Thyroid gland (tissue), 4 donors: Measurements from ENCODE around the gene CREBBP. TPM values are rescaled to one million over a fixed set of nuclear protein-coding genes. Genes with fewer than 3 reads are reported as not detected.

ENCODE experiments used
- DNase-seq, 2 donors: peaks; one replicate each; pipeline ENCODE4 v3.0.0-alpha.2; 2019
- H3K27ac ChIP-seq, 3 donors: fragments of 200-600 bp; sonication (generic); 1 replicate in 2 of 3; 2 replicates in 1 of 3; pipeline ENCODE4 v1.5.1; 2016 to 2019; ENCODE audit warnings: mild to moderate bottlenecking in 1 of 3, moderate library complexity in 1 of 3
- H3K27me3 ChIP-seq: fragments of 200-600 bp; sonication (generic); one replicate; pipeline ENCODE4 v1.5.1; 2019
- H3K36me3 ChIP-seq, 2 donors: fragments of 200-600 bp; sonication (generic); one replicate each; pipeline ENCODE4 v1.5.1; 2016 to 2019
- H3K4me1 ChIP-seq, 2 donors: fragments of 200-600 bp; sonication (generic); one replicate each; pipeline ENCODE4 v1.5.1; 2017 to 2019
- H3K4me3 ChIP-seq, 3 donors: fragments of 200-600 bp; sonication (generic); replicated peaks in 1 of 3; 1 replicate in 2 of 3; 2 replicates in 1 of 3; pipeline ENCODE4 v1.5.1; 2016; ENCODE audit warnings: mild to moderate bottlenecking in 1 of 3
- H3K9me3 ChIP-seq: fragments of 200-600 bp; sonication (generic); one replicate; pipeline ENCODE4 v1.5.1; 2017
- POLR2A ChIP-seq, 2 donors: fragments of 450-650 bp; IDR thresholded peaks; one replicate each; pipeline ENCODE4 v1.6.1; 2017; ENCODE audit warnings: antibody characterized with exemption in 2 of 2, mild to moderate bottlenecking in 2 of 2, moderate library complexity in 1 of 2
- WGBS, 2 donors: methylation state at CpG; one replicate each; pipeline ENCODE4 v1.1.5; 2017; 5-methylcytosine and 5-hydroxymethylcytosine counted together
- intact Hi-C: fragments of 100-400 bp; cut with DNase I; formaldehyde crosslinking; loops from one replicate; pipeline ENCODE4 v1.15.1; 2023
- total RNA-seq, 4 donors: library from RNA; depleted of rRNA; stranded (reverse); fragments of >200 nt; gene quantifications; one replicate each; pipeline ENCODE4 v1.2.3, GENCODE V29; 2016
- TF ChIP-seq, protein P1 (sequence below), 6 experiments: fragments of 200-600 bp in 3 of 6; fragments of 450-650 bp in 3 of 6; sonication (generic) in 3 of 6; IDR thresholded peaks; one replicate each; pipeline ENCODE4 v1.5.1; 2016 to 2019; ENCODE audit warnings: antibody characterized with exemption in 6 of 6, mild to moderate bottlenecking in 2 of 6, inconsistent platforms in 1 of 6, moderate library complexity in 1 of 6

CREBBP gene
- total RNA-seq, 4 donors from 2014 or later = 52.5 to 157 (median 75.9) TPM

DNA sequence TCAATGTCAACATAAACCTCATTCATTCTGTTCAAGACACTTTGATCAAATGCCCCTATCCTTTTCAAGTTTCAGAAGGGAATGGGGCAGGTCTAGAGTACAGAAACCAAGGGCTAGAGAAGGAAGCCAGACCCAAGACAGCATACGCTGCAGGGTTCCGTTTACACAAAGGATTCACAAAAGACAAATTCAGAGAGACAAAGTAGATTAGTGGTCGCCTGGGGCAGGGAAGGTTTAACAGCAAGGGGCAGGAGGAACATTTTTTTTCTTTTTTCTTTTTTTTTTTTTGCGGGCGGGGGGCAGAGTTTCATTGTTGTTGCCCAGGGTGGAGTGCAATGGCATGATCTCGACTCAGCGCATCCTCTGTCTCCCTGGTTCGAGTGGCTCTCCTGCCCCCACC, 143.3 kb downstream of the CREBBP start:
- no peaks in the 10 kb centered on the region for H3K4me1 ChIP-seq
- WGBS, 2 donors = 89 to 90% methylated on average over 8 of the region's 8 CpGs
- H3K36me3 ChIP-seq = peaks cover 74 to 85% of the 10 kb centered on the region in 2 donors
- no peak overlapping the region for H3K27ac ChIP-seq
- no peak overlapping the region for H3K4me3 ChIP-seq
- TF ChIP-seq POLR2A (IDR thresholded peaks at IDR 0.05) = no peak
- TF ChIP-seq, protein P1, sequence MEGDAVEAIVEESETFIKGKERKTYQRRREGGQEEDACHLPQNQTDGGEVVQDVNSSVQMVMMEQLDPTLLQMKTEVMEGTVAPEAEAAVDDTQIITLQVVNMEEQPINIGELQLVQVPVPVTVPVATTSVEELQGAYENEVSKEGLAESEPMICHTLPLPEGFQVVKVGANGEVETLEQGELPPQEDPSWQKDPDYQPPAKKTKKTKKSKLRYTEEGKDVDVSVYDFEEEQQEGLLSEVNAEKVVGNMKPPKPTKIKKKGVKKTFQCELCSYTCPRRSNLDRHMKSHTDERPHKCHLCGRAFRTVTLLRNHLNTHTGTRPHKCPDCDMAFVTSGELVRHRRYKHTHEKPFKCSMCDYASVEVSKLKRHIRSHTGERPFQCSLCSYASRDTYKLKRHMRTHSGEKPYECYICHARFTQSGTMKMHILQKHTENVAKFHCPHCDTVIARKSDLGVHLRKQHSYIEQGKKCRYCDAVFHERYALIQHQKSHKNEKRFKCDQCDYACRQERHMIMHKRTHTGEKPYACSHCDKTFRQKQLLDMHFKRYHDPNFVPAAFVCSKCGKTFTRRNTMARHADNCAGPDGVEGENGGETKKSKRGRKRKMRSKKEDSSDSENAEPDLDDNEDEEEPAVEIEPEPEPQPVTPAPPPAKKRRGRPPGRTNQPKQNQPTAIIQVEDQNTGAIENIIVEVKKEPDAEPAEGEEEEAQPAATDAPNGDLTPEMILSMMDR (IDR thresholded peaks at IDR 0.05) = no peak
- no peaks in the 10 kb centered on the region for H3K9me3 ChIP-seq
- no peak for DNase-seq
- H3K27me3 ChIP-seq = no peaks in the 10 kb centered on the region
- intact Hi-C loops = no loop called here

DNA sequence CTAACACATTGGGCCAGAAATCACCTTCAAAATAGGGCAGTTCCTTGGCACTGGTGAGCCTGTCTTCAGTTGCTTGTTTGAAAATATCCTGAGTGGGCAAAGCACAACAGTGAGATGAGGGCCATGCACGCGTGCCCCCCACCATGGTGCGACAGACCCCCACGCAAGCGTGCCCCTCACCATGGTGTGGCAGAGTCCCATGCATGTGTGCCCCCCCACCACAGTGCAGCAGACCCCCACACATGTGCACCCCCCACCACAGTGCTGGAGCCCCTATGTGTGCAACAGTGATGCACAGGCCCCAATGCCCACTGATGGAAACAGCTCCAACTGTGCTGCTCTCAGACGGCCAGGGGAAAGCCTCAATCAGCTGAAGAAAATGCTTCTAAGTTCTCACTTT, 144.4 kb downstream of the CREBBP start:
- Histone ChIP-seq H3K27me3 (no peaks in the 10 kb centered on the region), H3K27ac (no peak overlapping the region), H3K36me3 (peaks cover 82 to 86% of the 10 kb centered on the region in 2 donors), H3K4me3 (no peak overlapping the region), H3K9me3 (no peaks in the 10 kb centered on the region), H3K4me1 (no peaks in the 10 kb centered on the region)
- intact Hi-C loops = no loop called here
- no peak for TF ChIP-seq POLR2A (IDR thresholded peaks at IDR 0.05)
- TF ChIP-seq, protein P1 (IDR thresholded peaks at IDR 0.05) = no peak
- 93 to 94% methylated on average over 5 to 6 of the region's 6 CpGs for WGBS, 2 donors
- no peak for DNase-seq

DNA sequence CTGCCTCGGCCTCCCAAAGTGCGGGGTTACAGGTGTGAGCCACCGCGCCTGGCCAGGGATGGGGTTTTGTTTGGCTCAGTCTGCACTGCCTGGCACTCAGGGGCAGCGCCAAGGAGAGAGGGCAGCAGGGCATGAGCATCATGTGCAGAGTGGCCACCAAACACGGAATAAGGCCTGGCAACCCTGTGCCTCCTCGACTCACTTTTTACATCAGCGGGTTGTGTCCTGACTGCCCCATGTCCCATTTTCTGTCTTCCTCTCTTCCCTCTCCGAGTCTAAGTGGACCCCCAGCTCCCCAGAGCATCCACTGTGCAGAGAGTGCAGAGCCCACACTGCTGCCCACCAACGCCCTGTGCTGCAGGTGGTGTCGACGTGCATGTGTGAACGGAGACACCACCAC, 145.0 kb downstream of the CREBBP start:
- no peak for DNase-seq
- Histone ChIP-seq H3K27ac (no peak overlapping the region), H3K4me3 (no peak overlapping the region), H3K36me3 (peaks cover 83 to 87% of the 10 kb centered on the region in 2 donors), H3K9me3 (no peaks in the 10 kb centered on the region), H3K4me1 (no peaks in the 10 kb centered on the region), H3K27me3 (no peaks in the 10 kb centered on the region)
- TF ChIP-seq, protein P1 (IDR thresholded peaks at IDR 0.05) = no peak
- TF ChIP-seq POLR2A (IDR thresholded peaks at IDR 0.05) = no peak
- intact Hi-C loops = no loop called here
- WGBS, 2 donors = 96 to 98% methylated on average over 13 of the region's 13 CpGs

DNA sequence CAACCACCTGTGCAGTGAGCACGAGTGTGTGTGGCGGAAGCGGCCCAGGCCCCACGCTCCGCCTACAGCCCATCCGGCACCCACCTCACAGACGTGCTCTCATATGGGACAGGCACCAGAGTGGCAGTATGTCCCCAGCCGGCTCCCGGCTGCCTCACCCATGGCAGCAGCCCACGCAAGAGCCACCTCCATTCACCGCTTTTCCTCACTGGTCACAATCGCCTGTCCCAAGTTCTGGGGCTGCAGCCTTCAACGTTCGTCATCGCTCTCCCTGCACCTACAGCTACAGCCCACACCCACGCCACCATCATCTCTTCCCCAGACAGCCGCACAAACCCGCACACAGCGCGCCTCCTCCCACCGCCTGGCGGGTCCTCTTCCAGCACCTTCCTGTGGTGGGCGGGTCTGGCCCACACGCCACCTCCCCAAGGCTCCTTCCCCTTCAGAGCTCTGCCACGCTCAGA, 145.7 kb downstream of the CREBBP start:
- no peak overlapping the region for H3K4me3 ChIP-seq
- no peaks in the 10 kb centered on the region for H3K4me1 ChIP-seq
- 95 to 99% methylated on average over 21 to 25 of the region's 25 CpGs for WGBS, 2 donors
- DNase-seq = no peak
- H3K9me3 ChIP-seq = no peaks in the 10 kb centered on the region
- H3K27ac ChIP-seq = no peak overlapping the region
- intact Hi-C loops = no loop called here
- peaks cover 83 to 88% of the 10 kb centered on the region in 2 donors for H3K36me3 ChIP-seq
- no peaks in the 10 kb centered on the region for H3K27me3 ChIP-seq
- TF ChIP-seq, protein P1 (IDR thresholded peaks at IDR 0.05) = no peak
- no peak for TF ChIP-seq POLR2A (IDR thresholded peaks at IDR 0.05)

DNA sequence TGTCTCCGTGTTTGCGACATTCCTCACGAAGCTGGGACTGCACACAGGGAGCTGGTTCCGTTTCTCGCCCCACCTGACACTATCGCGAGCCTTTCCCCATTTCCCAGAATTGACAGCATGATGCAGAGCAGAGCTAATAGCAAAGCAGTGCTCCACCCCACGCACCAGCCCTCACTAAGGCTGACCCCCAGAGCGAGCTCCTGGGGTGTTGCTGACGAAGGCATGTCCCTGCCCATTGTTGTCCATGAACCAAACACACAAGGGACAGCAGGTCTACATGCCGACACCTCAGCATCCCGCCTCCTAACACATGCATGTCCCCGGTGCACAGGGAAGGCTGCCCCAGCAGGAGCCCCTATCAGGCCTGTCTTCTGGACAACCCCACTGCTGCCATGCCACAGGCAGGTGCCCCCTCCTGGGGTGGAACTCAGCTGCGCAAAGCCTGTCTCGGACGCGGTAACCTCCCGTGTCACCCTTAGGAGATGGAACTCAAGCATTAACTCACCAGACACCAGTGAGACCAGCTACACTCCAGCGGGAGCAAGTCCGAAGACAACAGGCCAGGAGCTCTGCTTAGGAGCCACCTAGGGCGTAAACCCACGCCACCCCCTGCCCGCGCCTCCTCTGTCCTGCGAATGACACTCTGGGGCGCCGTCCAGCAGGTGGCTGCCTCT, 146.3 kb downstream of the CREBBP start:
- peaks cover 84 to 88% of the 10 kb centered on the region in 2 donors for H3K36me3 ChIP-seq
- H3K27ac ChIP-seq = no peak overlapping the region
- 96 to 98% methylated on average over 16 to 23 of the region's 27 CpGs for WGBS, 2 donors
- DNase-seq = no peak
- no peaks in the 10 kb centered on the region for H3K27me3 ChIP-seq
- intact Hi-C loops = no loop called here
- TF ChIP-seq, protein P1 (IDR thresholded peaks at IDR 0.05) = no peak
- no peak for TF ChIP-seq POLR2A (IDR thresholded peaks at IDR 0.05)
- H3K4me3 ChIP-seq = no peak overlapping the region
- H3K4me1 ChIP-seq = no peaks in the 10 kb centered on the region
- no peaks in the 10 kb centered on the region for H3K9me3 ChIP-seq
